ENCODE results near the gene LOXL1. TPM values are rescaled to one million over a fixed set of nuclear protein-coding genes. Genes with fewer than 3 reads are reported as not detected.

Gene LOXL1
- total and polyA plus RNA-seq, 2 of the 13 experiments (the other 11 are each of a cell fraction or from before 2014, with no cell fraction given), result 0.51 to 1.3 TPM

GRCh38 chr15:73991726-73992593 lies 65.7 kb downstream of the LOXL1 start, which contains the start of gene STOML1 (continued):
- no peak for TF ChIP-seq AKAP8 (CRISPR knock-in tag; IDR thresholded peaks at IDR 0.05)
- TF ChIP-seq ZNF605 (CRISPR knock-in tag; IDR thresholded peaks at IDR 0.05), result no peak
- TF ChIP-seq FOXC1 (CRISPR knock-in tag; IDR thresholded peaks at IDR 0.05; ENCODE audit: borderline replicate concordance), result no peak; the same call in 1 of the 2 replicates
- TF ChIP-seq SOX13 (IDR thresholded peaks at IDR 0.05), result no peak
- TF ChIP-seq SOX13 (CRISPR knock-in tag; conservative IDR thresholded peaks at IDR 0.05 in 1 of 2, IDR thresholded peaks at IDR 0.05 in 1 of 2), result no peak
- TF ChIP-seq KDM5A (IDR thresholded peaks at IDR 0.05; ENCODE audit: borderline replicate concordance, low read length), result peak; percentile 53; the same call in 1 of the 2 replicates
- TF ChIP-seq ZNF17 (CRISPR knock-in tag; IDR thresholded peaks at IDR 0.05), result no peak
- no peak for TF ChIP-seq NR2F6 (IDR thresholded peaks at IDR 0.05)
- TF ChIP-seq NR2F6 (CRISPR knock-in tag; IDR thresholded peaks at IDR 0.05), result no peak
- TF ChIP-seq TRIM22 (IDR thresholded peaks at IDR 0.05), result no peak
- no peak for TF ChIP-seq KLF13 (CRISPR knock-in tag; IDR thresholded peaks at IDR 0.05)
- no peak for TF ChIP-seq ZNF329 (CRISPR knock-in tag; IDR thresholded peaks at IDR 0.05; ENCODE audit: low read depth)
- no peak for TF ChIP-seq ZFP36 (IDR thresholded peaks at IDR 0.05; ENCODE audit: borderline replicate concordance, low read depth, low read length, partially characterized antibody)
- no peak for TF ChIP-seq ZMYM2 (CRISPR knock-in tag; IDR thresholded peaks at IDR 0.05)
- no peak for TF ChIP-seq ZNF253 (CRISPR knock-in tag; IDR thresholded peaks at IDR 0.05; ENCODE audit: borderline replicate concordance)
- TF ChIP-seq, protein P1, sequence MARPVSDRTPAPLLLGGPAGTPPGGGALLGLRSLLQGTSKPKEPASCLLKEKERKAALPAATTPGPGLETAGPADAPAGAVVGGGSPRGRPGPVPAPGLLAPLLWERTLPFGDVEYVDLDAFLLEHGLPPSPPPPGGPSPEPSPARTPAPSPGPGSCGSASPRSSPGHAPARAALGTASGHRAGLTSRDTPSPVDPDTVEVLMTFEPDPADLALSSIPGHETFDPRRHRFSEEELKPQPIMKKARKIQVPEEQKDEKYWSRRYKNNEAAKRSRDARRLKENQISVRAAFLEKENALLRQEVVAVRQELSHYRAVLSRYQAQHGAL (CRISPR knock-in tag; IDR thresholded peaks at IDR 0.05; ENCODE audit: not compliant biosample characterization), result no peak
- TF ChIP-seq ZNF142 (CRISPR knock-in tag; IDR thresholded peaks at IDR 0.05), result no peak
- TF ChIP-seq ZNF510 (CRISPR knock-in tag; IDR thresholded peaks at IDR 0.05; ENCODE audit: low read depth), result no peak
- TF ChIP-seq KAT7 (CRISPR knock-in tag; IDR thresholded peaks at IDR 0.05; ENCODE audit: borderline replicate concordance), result peak; percentile 54; the same call in 1 of the 2 replicates
- TF ChIP-seq PHB2 (IDR thresholded peaks at IDR 0.05; ENCODE audit: partially characterized antibody), result no peak
- no peak for TF ChIP-seq PLRG1 (conservative IDR thresholded peaks at IDR 0.05)
- peak; percentile 64 for TF ChIP-seq FOXO1 (CRISPR knock-in tag; IDR thresholded peaks at IDR 0.05)
- no peak for TF ChIP-seq CREB1 (IDR thresholded peaks at IDR 0.05)
- TF ChIP-seq CREB1 (CRISPR knock-in tag; IDR thresholded peaks at IDR 0.05), result no peak
